Measurements from ENCODE around the gene SCAPER.

Gene SCAPER

GRCh38 chr15:76328958-76329357, 576.2 kb downstream of the SCAPER start:
- no peaks in the 10 kb centered on the region for H3K9me3 ChIP-seq (ENCODE audit: severe bottlenecking)
- no peaks in the 10 kb centered on the region for H3K36me3 ChIP-seq
- peak overlapping the region; percentile 9; the same call in 1 of the 2 replicates for H3K27ac ChIP-seq
- no peak for DNase-seq
- peak overlapping the region; percentile 6; the same call in 1 of the 2 replicates for H3K4me3 ChIP-seq (ENCODE audit: low read depth, low read length)
- no peak for TF ChIP-seq CTCF (IDR thresholded peaks at IDR 0.05; ENCODE audit: low read depth, low read length)
- H3K27me3 ChIP-seq (ENCODE audit: insufficient read depth, low read depth, severe bottlenecking): no peaks in the 10 kb centered on the region

GRCh38 chr15:76328106-76328696, 576.9 kb downstream of the SCAPER start:
- Histone ChIP-seq H3K27ac (peak overlapping the region; percentile 70), H3K9me3 (ENCODE audit: severe bottlenecking) (no peaks in the 10 kb centered on the region)
- DNase-seq: peak; percentile 72

GRCh38 chr15:76327191-76328105, 577.7 kb downstream of the SCAPER start:
- peak overlapping the region; percentile 70 for H3K27ac ChIP-seq
- TF ChIP-seq CTCF (IDR thresholded peaks at IDR 0.05; ENCODE audit: low read depth, low read length): no peak
- no peak for DNase-seq
- H3K4me3 ChIP-seq (ENCODE audit: low read depth, low read length): no peak overlapping the region; the same call in 1 of the 2 replicates
- peaks cover 3% of the 10 kb centered on the region for H3K9me3 ChIP-seq (ENCODE audit: severe bottlenecking)
- no peaks in the 10 kb centered on the region for H3K27me3 ChIP-seq (ENCODE audit: insufficient read depth, low read depth, severe bottlenecking)
- H3K36me3 ChIP-seq: no peaks in the 10 kb centered on the region

More at GRCh38 chr15:76328106-76328696, 576.9 kb downstream of the SCAPER start:
- H3K27me3 ChIP-seq (ENCODE audit: insufficient read depth, low read depth, severe bottlenecking): no peaks in the 10 kb centered on the region
- no peak for TF ChIP-seq CTCF (IDR thresholded peaks at IDR 0.05; ENCODE audit: low read depth, low read length)
- H3K4me3 ChIP-seq (ENCODE audit: low read depth, low read length): peak overlapping the region; percentile 6; the same call in 1 of the 2 replicates
- no peaks in the 10 kb centered on the region for H3K36me3 ChIP-seq

GRCh38 chr15:76325704-76326103, 579.4 kb downstream of the SCAPER start:
- DNase-seq: no peak
- no peak overlapping the region for H3K27ac ChIP-seq
- H3K4me3 ChIP-seq (ENCODE audit: low read depth, low read length): no peak overlapping the region
- peaks cover 4% of the 10 kb centered on the region for H3K9me3 ChIP-seq (ENCODE audit: severe bottlenecking)
- no peaks in the 10 kb centered on the region for H3K27me3 ChIP-seq (ENCODE audit: insufficient read depth, low read depth, severe bottlenecking)
- H3K36me3 ChIP-seq: no peaks in the 10 kb centered on the region
- TF ChIP-seq CTCF (IDR thresholded peaks at IDR 0.05; ENCODE audit: low read depth, low read length): no peak

- Histone ChIP-seq H3K27ac (no peak overlapping the region), H3K27me3 (ENCODE audit: insufficient read depth, low read depth, severe bottlenecking) (no peaks in the 10 kb centered on the region), H3K9me3 (ENCODE audit: severe bottlenecking) (peaks cover 4% of the 10 kb centered on the region), H3K36me3 (no peaks in the 10 kb centered on the region), H3K4me3 (ENCODE audit: low read depth, low read length) (no peak overlapping the region)
- no peak for DNase-seq
- no peak for TF ChIP-seq CTCF (IDR thresholded peaks at IDR 0.05; ENCODE audit: low read depth, low read length)
Observed at GRCh38 chr15:76324066-76324465, 581.1 kb downstream of the SCAPER start.
